Central memory CD8-positive, alpha-beta T cell (primary cell): Measurements from ENCODE around the gene ZNF638.

Experiments used
- ATAC-seq: fragments of 150-1000 bp; cut with Tn5 transposase; replicated peaks from 2 replicates; pipeline ENCODE4 v1.10.0; 2022; ENCODE audit warnings: mild to moderate bottlenecking, moderate FRiP score, moderate number of reproducible peaks; ENCODE audit not compliant: poor library complexity, severe bottlenecking; ENCODE audit errors: extremely low read depth
- DNase-seq, 2 donors: peaks; one replicate each; pipeline ENCODE4 v3.0.0; 2021; ENCODE audit warnings: low spot score in 2 of 2
- H3K27ac Mint-ChIP-seq: one replicate; pipeline ENCODE4 v1.8.0; 2022; ENCODE audit warnings: low read depth, mild to moderate bottlenecking, moderate library complexity, mixed read lengths
- H3K27me3 Mint-ChIP-seq: one replicate; pipeline ENCODE4 v1.8.0; 2022; ENCODE audit warnings: mixed read lengths
- H3K36me3 Mint-ChIP-seq: one replicate; pipeline ENCODE4 v1.8.0; 2022; ENCODE audit warnings: mild to moderate bottlenecking, moderate library complexity, mixed read lengths; ENCODE audit not compliant: insufficient read depth
- H3K4me1 Mint-ChIP-seq: one replicate; pipeline ENCODE4 v1.8.0; 2022; ENCODE audit warnings: mixed read lengths
- H3K4me3 Mint-ChIP-seq: one replicate; pipeline ENCODE4 v1.8.0; 2022; ENCODE audit warnings: mild to moderate bottlenecking, moderate library complexity, mixed read lengths
- H3K9me3 Mint-ChIP-seq: one replicate; pipeline ENCODE4 v1.8.0; 2022; ENCODE audit warnings: mixed read lengths

Gene ZNF638, protein sequence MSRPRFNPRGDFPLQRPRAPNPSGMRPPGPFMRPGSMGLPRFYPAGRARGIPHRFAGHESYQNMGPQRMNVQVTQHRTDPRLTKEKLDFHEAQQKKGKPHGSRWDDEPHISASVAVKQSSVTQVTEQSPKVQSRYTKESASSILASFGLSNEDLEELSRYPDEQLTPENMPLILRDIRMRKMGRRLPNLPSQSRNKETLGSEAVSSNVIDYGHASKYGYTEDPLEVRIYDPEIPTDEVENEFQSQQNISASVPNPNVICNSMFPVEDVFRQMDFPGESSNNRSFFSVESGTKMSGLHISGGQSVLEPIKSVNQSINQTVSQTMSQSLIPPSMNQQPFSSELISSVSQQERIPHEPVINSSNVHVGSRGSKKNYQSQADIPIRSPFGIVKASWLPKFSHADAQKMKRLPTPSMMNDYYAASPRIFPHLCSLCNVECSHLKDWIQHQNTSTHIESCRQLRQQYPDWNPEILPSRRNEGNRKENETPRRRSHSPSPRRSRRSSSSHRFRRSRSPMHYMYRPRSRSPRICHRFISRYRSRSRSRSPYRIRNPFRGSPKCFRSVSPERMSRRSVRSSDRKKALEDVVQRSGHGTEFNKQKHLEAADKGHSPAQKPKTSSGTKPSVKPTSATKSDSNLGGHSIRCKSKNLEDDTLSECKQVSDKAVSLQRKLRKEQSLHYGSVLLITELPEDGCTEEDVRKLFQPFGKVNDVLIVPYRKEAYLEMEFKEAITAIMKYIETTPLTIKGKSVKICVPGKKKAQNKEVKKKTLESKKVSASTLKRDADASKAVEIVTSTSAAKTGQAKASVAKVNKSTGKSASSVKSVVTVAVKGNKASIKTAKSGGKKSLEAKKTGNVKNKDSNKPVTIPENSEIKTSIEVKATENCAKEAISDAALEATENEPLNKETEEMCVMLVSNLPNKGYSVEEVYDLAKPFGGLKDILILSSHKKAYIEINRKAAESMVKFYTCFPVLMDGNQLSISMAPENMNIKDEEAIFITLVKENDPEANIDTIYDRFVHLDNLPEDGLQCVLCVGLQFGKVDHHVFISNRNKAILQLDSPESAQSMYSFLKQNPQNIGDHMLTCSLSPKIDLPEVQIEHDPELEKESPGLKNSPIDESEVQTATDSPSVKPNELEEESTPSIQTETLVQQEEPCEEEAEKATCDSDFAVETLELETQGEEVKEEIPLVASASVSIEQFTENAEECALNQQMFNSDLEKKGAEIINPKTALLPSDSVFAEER (N-terminal part only)

DNA sequence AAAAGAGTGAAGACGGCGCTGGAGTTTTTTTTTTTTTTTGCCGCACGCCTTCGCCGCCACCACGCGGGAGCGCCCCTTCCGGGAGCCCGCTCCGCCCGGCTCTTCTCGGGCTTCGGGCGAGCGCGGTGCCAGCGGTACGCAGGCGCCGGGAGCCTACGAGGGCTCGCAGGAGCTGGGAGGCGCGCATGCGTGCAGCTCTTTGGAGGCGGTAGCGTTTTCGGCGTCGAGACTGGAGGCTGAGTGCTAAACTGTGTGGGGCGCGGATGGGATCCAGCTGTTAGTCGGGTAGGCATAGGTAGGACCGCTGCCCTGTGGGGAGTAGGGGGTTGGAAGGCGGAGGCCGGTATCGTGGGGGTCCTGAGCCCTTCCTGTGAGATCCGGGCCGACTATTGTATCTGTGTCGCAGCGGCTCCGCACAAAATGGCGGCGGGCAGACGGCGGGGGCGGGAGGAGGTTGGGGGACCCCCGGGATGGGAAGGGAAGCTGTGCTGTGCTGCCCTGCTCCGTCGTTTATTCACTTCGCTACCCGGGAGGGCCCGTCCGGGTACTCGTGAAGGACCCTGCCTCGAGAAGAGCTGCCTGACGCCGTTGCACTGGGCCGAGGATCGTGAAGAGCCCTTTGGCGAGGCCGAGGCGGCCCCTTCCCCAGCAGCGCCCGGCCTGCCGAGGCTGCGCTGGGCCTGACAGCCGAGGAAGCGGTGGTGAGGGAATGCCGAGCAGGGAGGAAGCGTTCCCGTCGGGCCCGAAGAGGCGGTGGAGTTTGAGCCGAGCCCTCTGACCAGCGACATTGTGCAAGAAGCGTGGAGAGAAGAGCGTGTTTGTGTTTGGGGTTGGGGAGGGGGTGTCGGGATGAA lies at the start of gene ZNF638:
TSS of gene ZNF638 (plus strand) at position 202 of the 854 bp plus-strand sequence. CDS start 17,173 bp downstream, outside the sequence.
- DNase-seq = peak; percentile 84 to 87

DNA sequence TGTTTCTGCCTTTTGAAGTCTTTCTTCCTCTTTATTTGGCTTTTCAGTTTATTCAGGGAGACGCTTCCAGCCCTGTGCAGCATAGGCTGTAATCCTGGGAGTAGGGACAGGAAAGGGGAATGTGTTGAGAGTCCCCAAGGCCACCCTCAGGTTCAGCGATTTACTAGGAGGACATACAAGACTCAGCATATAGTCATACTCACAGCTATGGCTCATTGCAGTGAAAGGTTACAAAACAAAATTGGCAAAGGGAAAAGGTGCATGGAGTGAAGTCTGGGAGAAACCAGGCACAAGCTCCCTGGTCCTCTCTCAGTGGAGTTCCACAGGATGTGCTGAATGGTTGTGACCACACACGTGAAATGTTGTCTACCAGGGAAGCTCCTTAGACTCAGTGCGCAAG lies 49.6 kb upstream of the ZNF638 start:
- ATAC-seq = no peak
- Mint-ChIP-seq H3K27ac (no peak overlapping the region), H3K36me3 (no peaks in the 10 kb centered on the region), H3K9me3 (no peaks in the 10 kb centered on the region), H3K4me1 (peaks cover 11% of the 10 kb centered on the region), H3K4me3 (no peak overlapping the region), H3K27me3 (peaks cover 94% of the 10 kb centered on the region)
- DNase-seq = no peak

More for the DNA sequence above, at the start of gene ZNF638:
- Mint-ChIP-seq H3K9me3 (no peaks in the 10 kb centered on the region), H3K27ac (peak within 1 kb of the TSS; percentile 99), H3K27me3 (no peaks in the 10 kb centered on the region), H3K4me1 (peaks cover 39% of the 10 kb centered on the region), H3K4me3 (peak within 1 kb of the TSS; percentile 95), H3K36me3 (peaks cover 19% of the 10 kb centered on the region)
- ATAC-seq = peak; percentile 92

DNA sequence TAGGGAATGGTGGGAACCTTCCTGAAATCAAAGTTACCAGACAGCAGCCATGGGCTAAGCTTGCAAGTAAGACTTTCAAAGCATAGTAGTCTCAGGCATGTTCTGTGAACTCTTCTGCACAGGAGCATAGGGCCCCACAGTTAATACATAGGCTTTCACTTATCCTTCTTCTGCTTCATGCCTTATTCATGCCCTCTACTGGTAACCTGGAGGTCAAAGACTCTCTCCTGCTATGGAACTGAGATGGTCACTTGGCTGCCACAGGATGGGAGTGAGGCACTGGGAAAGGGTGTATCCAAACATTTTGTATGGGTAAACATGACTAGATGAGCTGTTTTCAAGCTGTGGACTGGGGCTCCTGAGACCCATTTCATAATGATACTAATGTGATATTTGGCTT lies 49.1 kb upstream of the ZNF638 start:
- H3K27ac Mint-ChIP-seq = no peak overlapping the region
- no peaks in the 10 kb centered on the region for H3K36me3 Mint-ChIP-seq
- H3K4me3 Mint-ChIP-seq = no peak overlapping the region
- H3K4me1 Mint-ChIP-seq = peaks cover 5% of the 10 kb centered on the region
- peaks cover 93% of the 10 kb centered on the region for H3K27me3 Mint-ChIP-seq
- DNase-seq (no peak), ATAC-seq (no peak)
- H3K9me3 Mint-ChIP-seq = no peaks in the 10 kb centered on the region

DNA sequence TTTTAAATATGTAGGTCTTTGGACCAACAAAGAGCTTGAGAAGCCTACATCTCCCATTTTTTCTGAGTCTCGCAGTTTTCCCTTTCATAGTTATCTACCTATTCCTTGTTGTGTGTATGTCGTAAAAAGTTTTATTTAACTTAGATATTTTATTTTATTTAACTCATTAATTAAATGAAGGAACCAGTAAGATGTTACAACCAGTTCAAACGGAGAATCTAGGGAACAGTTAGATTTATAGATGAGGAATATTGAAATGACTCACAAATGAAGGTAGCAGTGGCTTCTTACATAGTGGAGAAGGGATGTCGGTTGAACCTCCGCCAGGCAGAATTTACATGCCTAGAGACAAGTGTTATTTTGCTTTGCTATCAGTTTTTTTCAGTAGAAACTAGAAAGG lies 48.5 kb upstream of the ZNF638 start:
- no peaks in the 10 kb centered on the region for H3K4me1 Mint-ChIP-seq
- no peak overlapping the region for H3K4me3 Mint-ChIP-seq
- peaks cover 92% of the 10 kb centered on the region for H3K27me3 Mint-ChIP-seq
- ATAC-seq = no peak
- H3K36me3 Mint-ChIP-seq = no peaks in the 10 kb centered on the region
- H3K9me3 Mint-ChIP-seq = no peaks in the 10 kb centered on the region
- H3K27ac Mint-ChIP-seq = no peak overlapping the region
- DNase-seq = no peak

DNA sequence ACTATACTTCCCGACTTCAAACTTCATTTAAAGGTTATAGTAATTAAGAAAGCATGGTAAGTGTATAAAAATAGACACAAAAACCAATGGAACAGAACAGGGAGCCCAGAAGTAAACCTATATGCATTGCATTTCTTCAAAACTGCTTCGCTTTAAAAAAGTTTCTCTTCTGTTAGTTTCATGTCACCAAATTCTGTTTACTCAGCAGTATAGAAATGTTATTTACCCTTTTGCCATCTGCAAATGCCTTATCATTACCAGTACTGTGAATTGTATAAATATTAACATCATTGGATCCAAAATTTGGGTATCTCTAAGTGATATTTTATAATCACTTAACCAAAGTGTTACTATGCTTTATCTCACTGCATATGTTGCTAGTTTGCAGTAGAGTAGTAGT lies 45.9 kb upstream of the ZNF638 start:
- H3K27me3 Mint-ChIP-seq = peaks cover 68% of the 10 kb centered on the region
- H3K4me1 Mint-ChIP-seq = no peaks in the 10 kb centered on the region
- H3K4me3 Mint-ChIP-seq = no peak overlapping the region
- no peak for DNase-seq
- H3K9me3 Mint-ChIP-seq = no peaks in the 10 kb centered on the region
- H3K27ac Mint-ChIP-seq = no peak overlapping the region
- ATAC-seq = no peak
- no peaks in the 10 kb centered on the region for H3K36me3 Mint-ChIP-seq

DNA sequence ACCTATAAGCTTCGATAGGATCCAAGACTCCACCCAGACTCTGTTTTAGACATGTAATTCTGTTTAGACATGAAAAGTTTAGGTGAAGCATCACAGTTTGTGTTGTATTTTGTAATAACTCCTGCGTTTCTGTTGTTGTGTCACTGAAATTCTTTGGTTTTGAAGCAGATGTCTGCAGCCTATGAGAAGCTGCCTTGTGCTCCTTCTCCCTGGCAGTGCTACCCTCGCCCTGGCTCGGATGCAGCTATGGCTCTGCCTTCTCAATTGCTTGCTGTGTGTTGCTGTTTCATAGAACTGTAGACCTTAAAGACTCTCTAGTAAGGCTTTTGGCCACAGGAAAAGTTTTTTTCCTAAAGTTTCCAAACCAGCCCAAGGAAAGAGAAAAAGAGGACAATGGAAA lies 40.2 kb upstream of the ZNF638 start:
- DNase-seq (no peak), ATAC-seq (no peak)
- Mint-ChIP-seq H3K27ac (no peak overlapping the region), H3K4me1 (no peaks in the 10 kb centered on the region), H3K36me3 (no peaks in the 10 kb centered on the region), H3K27me3 (peaks cover 51% of the 10 kb centered on the region), H3K9me3 (no peaks in the 10 kb centered on the region), H3K4me3 (no peak overlapping the region)

DNA sequence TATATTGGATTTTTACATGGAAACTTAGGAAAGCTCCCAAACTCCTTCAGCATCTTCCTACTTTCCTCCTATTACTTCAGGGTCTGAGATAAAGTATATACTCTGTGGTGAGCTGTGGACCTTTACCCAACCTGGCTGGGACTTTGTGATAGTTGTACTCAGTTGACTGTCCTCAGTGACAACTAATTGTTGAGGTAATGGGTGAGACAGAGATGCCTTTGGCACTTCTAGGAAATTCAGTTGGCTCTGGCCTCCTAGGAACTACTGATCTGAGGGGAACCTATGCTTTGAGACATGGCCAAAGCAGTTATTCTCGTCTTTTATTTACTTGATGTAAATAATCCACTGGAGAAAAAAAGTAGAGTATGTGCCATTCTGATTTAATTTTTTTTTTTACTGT lies 39.4 kb upstream of the ZNF638 start:
- Mint-ChIP-seq H3K27ac (no peak overlapping the region), H3K9me3 (no peaks in the 10 kb centered on the region), H3K4me1 (no peaks in the 10 kb centered on the region), H3K4me3 (no peak overlapping the region), H3K36me3 (no peaks in the 10 kb centered on the region), H3K27me3 (peaks cover 58% of the 10 kb centered on the region)
- DNase-seq = no peak
- no peak for ATAC-seq

DNA sequence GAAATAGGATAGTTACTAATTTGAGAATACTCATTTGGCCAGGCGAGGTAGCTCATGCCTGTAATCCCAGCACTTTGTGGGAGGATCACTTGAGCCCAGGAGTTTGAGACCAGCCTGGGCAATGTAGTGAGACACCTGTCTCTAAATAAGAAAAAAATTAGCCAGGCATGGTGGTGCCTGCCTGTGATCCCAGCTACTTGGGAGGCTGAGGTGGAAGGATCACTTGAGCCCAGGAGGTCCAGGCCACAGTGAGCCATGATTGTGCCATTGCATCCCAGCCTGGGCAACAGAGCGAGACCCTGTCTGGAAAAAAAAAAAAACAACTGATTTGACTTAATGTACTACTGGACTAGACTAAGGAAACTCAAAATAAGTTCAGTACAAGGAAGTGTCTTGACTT lies 32.7 kb upstream of the ZNF638 start:
- no peaks in the 10 kb centered on the region for H3K9me3 Mint-ChIP-seq
- DNase-seq = no peak
- no peaks in the 10 kb centered on the region for H3K4me1 Mint-ChIP-seq
- no peak overlapping the region for H3K27ac Mint-ChIP-seq
- H3K4me3 Mint-ChIP-seq = no peak overlapping the region
- no peaks in the 10 kb centered on the region for H3K36me3 Mint-ChIP-seq
- no peak for ATAC-seq
- peaks cover 40% of the 10 kb centered on the region for H3K27me3 Mint-ChIP-seq

DNA sequence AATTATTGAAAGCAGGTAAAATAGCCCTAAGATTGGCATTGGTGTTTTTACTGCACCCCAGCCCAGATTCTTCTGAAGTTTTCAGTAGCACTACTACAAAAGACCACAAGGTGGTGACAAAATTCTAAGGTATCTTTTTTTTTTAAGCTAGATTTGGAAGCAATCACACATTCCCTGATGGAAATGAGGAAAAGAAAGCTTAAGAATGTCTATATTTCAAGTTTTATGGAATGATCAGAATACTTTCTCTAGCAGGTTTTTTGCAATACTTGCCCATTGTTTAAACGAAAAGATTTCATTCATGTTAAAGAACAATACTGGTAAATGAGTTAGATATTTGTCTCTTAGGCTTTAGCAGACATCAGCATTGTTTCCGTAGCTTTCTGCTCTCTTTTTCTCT lies 32.1 kb upstream of the ZNF638 start:
- H3K36me3 Mint-ChIP-seq = no peaks in the 10 kb centered on the region
- H3K4me1 Mint-ChIP-seq = no peaks in the 10 kb centered on the region
- H3K4me3 Mint-ChIP-seq = no peak overlapping the region
- no peak overlapping the region for H3K27ac Mint-ChIP-seq
- no peak for DNase-seq
- H3K9me3 Mint-ChIP-seq = no peaks in the 10 kb centered on the region
- no peak for ATAC-seq
- peaks cover 34% of the 10 kb centered on the region for H3K27me3 Mint-ChIP-seq

DNA sequence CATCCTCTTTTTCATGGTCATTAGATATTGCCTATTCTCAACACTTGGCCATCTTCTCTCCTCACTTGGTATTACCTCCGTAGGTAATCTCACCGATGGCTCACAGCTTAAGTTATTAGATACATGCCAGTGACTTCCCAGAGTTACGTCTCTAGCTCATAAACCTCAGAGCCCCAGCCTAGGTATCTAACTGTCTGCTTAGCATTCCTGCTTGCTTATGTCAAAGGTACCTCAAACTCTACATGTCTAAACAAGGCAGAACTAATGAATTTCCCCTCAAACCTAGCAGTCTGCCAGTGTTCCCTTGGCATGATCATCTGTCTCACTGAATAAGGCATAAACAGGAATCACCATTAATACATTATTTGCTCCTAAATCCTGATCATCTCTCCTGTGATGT lies 27.7 kb upstream of the ZNF638 start:
- Mint-ChIP-seq H3K36me3 (no peaks in the 10 kb centered on the region), H3K4me3 (no peak overlapping the region), H3K4me1 (no peaks in the 10 kb centered on the region), H3K9me3 (no peaks in the 10 kb centered on the region), H3K27me3 (peaks cover 9% of the 10 kb centered on the region), H3K27ac (peak overlapping the region; percentile 2)
- ATAC-seq (no peak), DNase-seq (no peak)

DNA sequence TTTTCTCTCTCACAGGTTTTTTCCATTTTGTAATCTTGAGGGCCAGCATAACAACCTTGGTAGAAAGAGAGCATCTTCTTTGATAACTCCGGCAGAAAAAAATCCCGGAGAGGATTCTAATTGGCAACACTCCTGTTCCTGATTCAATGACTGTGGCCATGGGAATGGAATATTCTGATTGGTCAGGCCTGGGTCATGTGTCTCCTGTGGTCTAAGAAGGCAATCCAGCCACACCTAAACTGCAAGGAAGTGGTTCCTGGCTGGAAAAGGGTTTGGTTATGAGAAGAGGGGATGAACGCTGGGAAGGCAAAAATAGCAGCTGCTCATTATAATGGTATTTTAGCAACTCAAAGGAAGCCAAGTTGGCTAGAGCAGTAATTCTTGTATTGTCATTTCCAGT lies 24.8 kb upstream of the ZNF638 start:
- Mint-ChIP-seq H3K27me3 (peaks cover 9% of the 10 kb centered on the region), H3K36me3 (no peaks in the 10 kb centered on the region), H3K4me1 (no peaks in the 10 kb centered on the region), H3K4me3 (no peak overlapping the region), H3K27ac (no peak overlapping the region), H3K9me3 (no peaks in the 10 kb centered on the region)
- DNase-seq (no peak), ATAC-seq (no peak)
